Natural killer cell (primary cell): ENCODE data around the gene ATP11A. TPM values are rescaled to one million over a fixed set of nuclear protein-coding genes. Genes with fewer than 3 reads are reported as not detected.

Experiments used
- ATAC-seq, 3 donors: fragments of 150-1000 bp in 2 of 3; fragments of 200-7000 bp in 1 of 3; cut with Tn5 transposase; 1 replicate in 1 of 3; 2 replicates in 2 of 3; pipeline ENCODE4 v1.10.0; 2021; ENCODE audit warnings: mild to moderate bottlenecking in 2 of 3, moderate library complexity in 2 of 3
- DNase-seq, 2 donors: peaks; one replicate each; pipeline versions ENCODE4 v3.0.0 to v3.0.0-alpha.2; 2013 to 2021; ENCODE audit warnings: mixed read lengths in 1 of 2
- H3K27ac ChIP-seq: one replicate; pipeline ENCODE4 v1.5.1; 2013; ENCODE audit warnings: mild to moderate bottlenecking, low read length
- H3K27me3 ChIP-seq: one replicate; pipeline ENCODE4 v1.6.1; 2013; ENCODE audit warnings: low read length; ENCODE audit not compliant: control insufficient read depth, insufficient read depth
- H3K36me3 ChIP-seq: one replicate; pipeline ENCODE4 v1.6.1; 2013; ENCODE audit warnings: low read length; ENCODE audit not compliant: control insufficient read depth, insufficient read depth
- H3K4me1 ChIP-seq: one replicate; pipeline ENCODE4 v1.6.1; 2013; ENCODE audit warnings: low read length; ENCODE audit not compliant: control insufficient read depth, insufficient read depth
- H3K4me3 ChIP-seq: one replicate; pipeline ENCODE4 v1.5.1; 2013; ENCODE audit warnings: low read length
- H3K9me3 ChIP-seq: one replicate; pipeline ENCODE4 v1.6.1; 2013; ENCODE audit warnings: low read length; ENCODE audit not compliant: control insufficient read depth, insufficient read depth
- H3K27ac Mint-ChIP-seq, 2 donors: one replicate each; pipeline ENCODE4 v1.8.0; 2022; ENCODE audit warnings: mild to moderate bottlenecking in 2 of 2, mixed read lengths in 2 of 2, moderate library complexity in 1 of 2
- H3K27me3 Mint-ChIP-seq, 2 donors: one replicate each; pipeline ENCODE4 v1.8.0; 2022; ENCODE audit warnings: low read depth in 2 of 2, mixed read lengths in 2 of 2
- H3K36me3 Mint-ChIP-seq: one replicate; pipeline ENCODE4 v1.8.0; 2022; ENCODE audit warnings: mixed read lengths
- H3K4me1 Mint-ChIP-seq, 2 donors: one replicate each; pipeline ENCODE4 v1.8.0; 2022; ENCODE audit warnings: mixed read lengths in 2 of 2
- H3K4me3 Mint-ChIP-seq: one replicate; pipeline ENCODE4 v1.8.0; 2022; ENCODE audit warnings: mild to moderate bottlenecking, moderate library complexity, mixed read lengths
- H3K9me3 Mint-ChIP-seq, 2 donors: one replicate each; pipeline ENCODE4 v1.8.0; 2022; ENCODE audit warnings: mixed read lengths in 2 of 2
- CTCF ChIP-seq: fragments of 200-600 bp; IDR thresholded peaks from one replicate; pipeline ENCODE4 v1.8.0; 2022; ENCODE audit warnings: antibody characterized with exemption
- WGBS: methylation state at CpG from one replicate; pipeline ENCODE4 v1.1.7; 2013; ENCODE audit warnings: missing lambda C conversion rate; ENCODE audit not compliant: insufficient coverage; 5-methylcytosine and 5-hydroxymethylcytosine counted together
- intact Hi-C: fragments of 100-400 bp; cut with micrococcal nuclease; formaldehyde crosslinking; loops from one replicate; pipeline ENCODE4 v1.14.2; 2022
- total RNA-seq, 4 donors: library from RNA; stranded (reverse); fragments of 120-200 nt in 1 of 4; gene quantifications; one replicate each; pipeline versions ENCODE4 v1.2.3 to v1.2.4, GENCODE V29; 2013 to 2022

Gene ATP11A
- total RNA-seq, 3 donors from 2014 or later (not counting 1 experiment from before 2014, with no cell fraction given): 47.1 to 68.6 (median 50.7) TPM

- Mint-ChIP-seq H3K9me3 (no peaks in the 10 kb centered on the region), H3K27me3 (no peaks in the 10 kb centered on the region), H3K4me3 (no peak overlapping the region), H3K36me3 (peaks cover 6% of the 10 kb centered on the region), H3K27ac (no peak overlapping the region), H3K4me1 (no peaks in the 10 kb centered on the region)
- no peaks in the 10 kb centered on the region for H3K4me1 ChIP-seq
- 96% methylated on average over 7 of the region's 7 CpGs for WGBS
- no peak for DNase-seq
- H3K27ac ChIP-seq: no peak overlapping the region
- ATAC-seq: no peak
- H3K36me3 ChIP-seq: peaks cover 22% of the 10 kb centered on the region
- no peak overlapping the region for H3K4me3 ChIP-seq
- TF ChIP-seq CTCF: no peak
- intact Hi-C loops: no loop called here
- H3K9me3 ChIP-seq: no peaks in the 10 kb centered on the region
- H3K27me3 ChIP-seq: no peaks in the 10 kb centered on the region
These were observed 128.8 kb downstream of the ATP11A start for GRCh38 chr13:112818698-112819045.

- Mint-ChIP-seq H3K4me3 (no peak overlapping the region), H3K36me3 (peaks cover 10% of the 10 kb centered on the region), H3K27me3 (no peaks in the 10 kb centered on the region), H3K9me3 (no peaks in the 10 kb centered on the region), H3K4me1 (no peaks in the 10 kb centered on the region), H3K27ac (no peak overlapping the region)
- WGBS: 96% methylated on average over 12 of the region's 13 CpGs
- H3K27me3 ChIP-seq: no peaks in the 10 kb centered on the region
- H3K4me1 ChIP-seq: no peaks in the 10 kb centered on the region
- no peak for TF ChIP-seq CTCF
- H3K27ac ChIP-seq: no peak overlapping the region
- no peaks in the 10 kb centered on the region for H3K9me3 ChIP-seq
- ATAC-seq (no peak), DNase-seq (no peak)
- H3K4me3 ChIP-seq: no peak overlapping the region
- intact Hi-C loops: no loop called here
- peaks cover 23% of the 10 kb centered on the region for H3K36me3 ChIP-seq
These were observed 129.3 kb downstream of the ATP11A start for GRCh38 chr13:112819111-112819510.

DNA sequence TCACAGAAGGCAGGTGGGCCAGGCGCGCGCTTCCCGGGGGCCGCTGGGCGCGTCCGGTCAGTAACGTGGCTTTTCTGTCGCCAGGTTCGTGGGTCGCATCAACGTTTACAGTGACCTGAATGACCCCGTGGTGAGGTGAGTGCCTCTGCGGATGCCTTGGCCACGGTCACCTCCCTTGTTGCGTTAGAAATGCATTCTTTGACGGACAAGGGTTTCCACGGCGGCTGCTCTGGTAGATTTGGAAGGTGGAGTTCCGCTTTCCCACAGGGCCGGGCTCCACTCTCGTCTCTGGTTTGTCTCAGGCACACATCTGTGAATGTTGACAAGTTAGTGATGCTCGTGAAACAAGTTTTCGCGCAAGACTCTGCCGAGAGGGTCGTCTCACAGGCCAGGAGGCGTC, 130.0 kb downstream of the ATP11A start:
- Histone ChIP-seq H3K4me1 (no peaks in the 10 kb centered on the region), H3K9me3 (no peaks in the 10 kb centered on the region), H3K4me3 (no peak overlapping the region), H3K27ac (no peak overlapping the region), H3K27me3 (no peaks in the 10 kb centered on the region), H3K36me3 (peaks cover 28% of the 10 kb centered on the region)
- Mint-ChIP-seq H3K4me3 (no peak overlapping the region), H3K36me3 (peaks cover 17% of the 10 kb centered on the region), H3K27me3 (no peaks in the 10 kb centered on the region), H3K27ac (no peak overlapping the region), H3K4me1 (no peaks in the 10 kb centered on the region), H3K9me3 (no peaks in the 10 kb centered on the region)
- no peak for TF ChIP-seq CTCF
- DNase-seq: no peak
- no peak for ATAC-seq
- intact Hi-C loops: no loop called here
- WGBS: 97% methylated on average over 29 of the region's 29 CpGs

DNA sequence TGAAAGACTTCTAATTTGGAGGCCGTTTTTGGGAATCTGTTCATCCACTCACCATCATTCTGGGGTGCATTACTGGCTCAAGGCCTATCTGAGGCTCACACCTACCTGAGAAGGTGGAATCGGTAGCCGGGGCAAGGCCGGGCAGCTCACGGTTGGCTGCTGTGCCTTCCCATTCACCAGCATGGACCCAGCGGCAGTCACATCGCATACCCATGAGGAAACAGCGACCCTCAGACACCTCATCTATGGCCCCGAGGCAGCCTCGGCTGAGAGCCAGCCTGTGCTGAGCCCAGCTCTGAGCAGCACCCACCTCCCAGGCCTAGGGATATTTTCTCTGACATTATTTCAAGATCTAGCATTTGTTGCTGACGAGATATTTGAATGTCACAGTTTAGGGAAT, 130.5 kb downstream of the ATP11A start:
- no peak for TF ChIP-seq CTCF
- Mint-ChIP-seq H3K9me3 (no peaks in the 10 kb centered on the region), H3K36me3 (peaks cover 22% of the 10 kb centered on the region), H3K27me3 (no peaks in the 10 kb centered on the region), H3K4me1 (no peaks in the 10 kb centered on the region), H3K4me3 (no peak overlapping the region), H3K27ac (no peak overlapping the region)
- DNase-seq: no peak
- WGBS: 97% methylated on average over 10 of the region's 11 CpGs
- H3K27ac ChIP-seq: no peak overlapping the region
- ATAC-seq: no peak
- H3K36me3 ChIP-seq: peaks cover 26% of the 10 kb centered on the region
- no peaks in the 10 kb centered on the region for H3K27me3 ChIP-seq
- H3K4me1 ChIP-seq: no peaks in the 10 kb centered on the region
- intact Hi-C loops: no loop called here
- no peaks in the 10 kb centered on the region for H3K9me3 ChIP-seq
- no peak overlapping the region for H3K4me3 ChIP-seq
